H7 (cell line): ENCODE data around the gene SLC2A11. TPM values are rescaled to one million over a fixed set of nuclear protein-coding genes. Genes with fewer than 3 reads are reported as not detected.

Source experiments
- DNase-seq: peaks from one replicate; pipeline ENCODE4 v3.0.0; 2012
- H3K27me3 ChIP-seq: 2 replicates; pipeline ENCODE4 v1.6.0; 2011; ENCODE audit warnings: mild to moderate bottlenecking, low read length; ENCODE audit not compliant: control insufficient read depth, insufficient read depth
- H3K36me3 ChIP-seq: replicated peaks from 2 replicates; pipeline ENCODE4 v1.5.1; 2011; ENCODE audit warnings: low read length; ENCODE audit not compliant: control insufficient read depth, insufficient read depth
- H3K4me3 ChIP-seq: 2 replicates; pipeline ENCODE4 v1.5.1; 2011; ENCODE audit warnings: low read depth, mild to moderate bottlenecking, control low read depth, low read length, moderate library complexity; ENCODE audit not compliant: insufficient read depth
- total RNA-seq: library from RNA; depleted of rRNA; stranded (reverse); fragments of >200 nt; shearing (Covaris generic); gene quantifications from 2 replicates; pipeline ENCODE4 v1.2.3, GENCODE V29; 2014; rRNA removed

The SLC2A11 gene
- total RNA-seq = 10.7 and 17.4 TPM in 2 replicates

GRCh38 chr22:23857606-23858483 is at the start of gene SLC2A11:
Gene SLC2A11, plus strand, starts transcription at chr22:23857875. Its CDS starts 125 bp downstream, at chr22:23858000.
- Histone ChIP-seq H3K36me3 (no peaks in the 10 kb centered on the region), H3K27me3 (no peaks in the 10 kb centered on the region), H3K4me3 (peak within 1 kb of the TSS; percentile 78)
- DNase-seq = peak; percentile 97

- Histone ChIP-seq H3K4me3 (no peak overlapping the region), H3K27me3 (no peaks in the 10 kb centered on the region), H3K36me3 (peaks cover 15% of the 10 kb centered on the region)
- DNase-seq = no peak
Measured at GRCh38 chr22:23812378-23812777, 45.3 kb upstream of the SLC2A11 start.

GRCh38 chr22:23815541-23816155 is 42.0 kb upstream of the SLC2A11 start:
- no peak overlapping the region for H3K4me3 ChIP-seq
- peaks cover 21% of the 10 kb centered on the region for H3K36me3 ChIP-seq
- DNase-seq = no peak
- no peaks in the 10 kb centered on the region for H3K27me3 ChIP-seq

- no peaks in the 10 kb centered on the region for H3K27me3 ChIP-seq
- no peak for DNase-seq
- H3K4me3 ChIP-seq = no peak overlapping the region
- H3K36me3 ChIP-seq = peaks cover 26% of the 10 kb centered on the region
Measured at GRCh38 chr22:23816156-23816976, 41.3 kb upstream of the SLC2A11 start.

GRCh38 chr22:23817146-23817545 is 40.5 kb upstream of the SLC2A11 start:
- peaks cover 29% of the 10 kb centered on the region for H3K36me3 ChIP-seq
- no peaks in the 10 kb centered on the region for H3K27me3 ChIP-seq
- DNase-seq = no peak
- H3K4me3 ChIP-seq = no peak overlapping the region

GRCh38 chr22:23818541-23818940 is 39.1 kb upstream of the SLC2A11 start:
- Histone ChIP-seq H3K27me3 (no peaks in the 10 kb centered on the region), H3K36me3 (peaks cover 38% of the 10 kb centered on the region), H3K4me3 (no peak overlapping the region)
- DNase-seq = no peak

- no peak overlapping the region for H3K4me3 ChIP-seq
- H3K36me3 ChIP-seq = peaks cover 57% of the 10 kb centered on the region
- DNase-seq = no peak
- no peaks in the 10 kb centered on the region for H3K27me3 ChIP-seq
Measured at GRCh38 chr22:23820748-23821211, 36.9 kb upstream of the SLC2A11 start.

GRCh38 chr22:23822101-23822671 is 35.5 kb upstream of the SLC2A11 start:
- Histone ChIP-seq H3K27me3 (no peaks in the 10 kb centered on the region), H3K4me3 (no peak overlapping the region), H3K36me3 (peaks cover 53% of the 10 kb centered on the region)
- DNase-seq = no peak

GRCh38 chr22:23823331-23823791 is 34.3 kb upstream of the SLC2A11 start:
- DNase-seq = no peak
- H3K4me3 ChIP-seq = no peak overlapping the region
- peaks cover 54% of the 10 kb centered on the region for H3K36me3 ChIP-seq
- H3K27me3 ChIP-seq = no peaks in the 10 kb centered on the region

- Histone ChIP-seq H3K36me3 (peaks cover 55% of the 10 kb centered on the region), H3K4me3 (no peak overlapping the region), H3K27me3 (no peaks in the 10 kb centered on the region)
- no peak for DNase-seq
Measured at GRCh38 chr22:23824476-23825245, 33.0 kb upstream of the SLC2A11 start.

- Histone ChIP-seq H3K27me3 (no peaks in the 10 kb centered on the region), H3K36me3 (peaks cover 55% of the 10 kb centered on the region), H3K4me3 (no peak overlapping the region)
- no peak for DNase-seq
Measured at GRCh38 chr22:23825246-23825905, 32.3 kb upstream of the SLC2A11 start.

- peaks cover 50% of the 10 kb centered on the region for H3K36me3 ChIP-seq
- no peak overlapping the region for H3K4me3 ChIP-seq
- no peak for DNase-seq
- H3K27me3 ChIP-seq = no peaks in the 10 kb centered on the region
Measured at GRCh38 chr22:23826510-23827350, 30.9 kb upstream of the SLC2A11 start.
